D721Med (cell line): ENCODE measurements around the gene ATXN1.

Experiments used
- DNase-seq: peaks from one replicate; pipeline ENCODE4 v3.0.0; 2011; ENCODE audit warnings: low spot score; ENCODE audit not compliant: insufficient read length
- FAIRE-seq: peaks from 2 replicates; lab custom pipeline; 2011; peaks lifted over from hg19 to GRCh38; lab: Jason Lieb, UNC
- TF ChIP-seq, protein P1 (sequence below): IDR thresholded peaks from 2 replicates; pipeline ENCODE4 v1.5.1; 2012; ENCODE audit warnings: mild to moderate bottlenecking, control low read depth; ENCODE audit not compliant: insufficient read depth; ENCODE audit errors: missing control alignments

ATXN1 gene

GRCh38 chr6:16518265-16518664, 243.0 kb downstream of the ATXN1 start:
- TF ChIP-seq, protein P1, sequence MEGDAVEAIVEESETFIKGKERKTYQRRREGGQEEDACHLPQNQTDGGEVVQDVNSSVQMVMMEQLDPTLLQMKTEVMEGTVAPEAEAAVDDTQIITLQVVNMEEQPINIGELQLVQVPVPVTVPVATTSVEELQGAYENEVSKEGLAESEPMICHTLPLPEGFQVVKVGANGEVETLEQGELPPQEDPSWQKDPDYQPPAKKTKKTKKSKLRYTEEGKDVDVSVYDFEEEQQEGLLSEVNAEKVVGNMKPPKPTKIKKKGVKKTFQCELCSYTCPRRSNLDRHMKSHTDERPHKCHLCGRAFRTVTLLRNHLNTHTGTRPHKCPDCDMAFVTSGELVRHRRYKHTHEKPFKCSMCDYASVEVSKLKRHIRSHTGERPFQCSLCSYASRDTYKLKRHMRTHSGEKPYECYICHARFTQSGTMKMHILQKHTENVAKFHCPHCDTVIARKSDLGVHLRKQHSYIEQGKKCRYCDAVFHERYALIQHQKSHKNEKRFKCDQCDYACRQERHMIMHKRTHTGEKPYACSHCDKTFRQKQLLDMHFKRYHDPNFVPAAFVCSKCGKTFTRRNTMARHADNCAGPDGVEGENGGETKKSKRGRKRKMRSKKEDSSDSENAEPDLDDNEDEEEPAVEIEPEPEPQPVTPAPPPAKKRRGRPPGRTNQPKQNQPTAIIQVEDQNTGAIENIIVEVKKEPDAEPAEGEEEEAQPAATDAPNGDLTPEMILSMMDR = no peak
- FAIRE-seq (no peak), DNase-seq (no peak)

DNA sequence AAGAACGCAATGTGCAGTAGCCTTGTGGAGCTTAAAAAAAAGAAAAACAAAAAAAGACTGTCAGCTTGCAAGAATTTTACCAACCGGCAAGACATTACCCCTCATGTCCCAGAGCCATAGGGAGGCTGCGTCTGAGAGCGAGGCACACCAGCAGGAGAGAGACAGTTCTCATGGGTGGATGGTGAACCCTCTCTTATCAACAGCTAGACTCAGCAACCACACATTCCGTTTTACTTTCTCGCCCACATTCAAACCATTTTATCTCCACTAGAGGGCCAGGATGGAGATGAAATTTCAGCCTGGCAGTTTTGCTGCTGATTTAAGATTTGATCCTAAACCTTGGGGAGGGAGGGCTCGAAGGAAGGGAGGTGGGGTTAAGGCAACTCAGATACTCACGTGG, 247.0 kb downstream of the ATXN1 start:
- FAIRE-seq = no peak

DNA sequence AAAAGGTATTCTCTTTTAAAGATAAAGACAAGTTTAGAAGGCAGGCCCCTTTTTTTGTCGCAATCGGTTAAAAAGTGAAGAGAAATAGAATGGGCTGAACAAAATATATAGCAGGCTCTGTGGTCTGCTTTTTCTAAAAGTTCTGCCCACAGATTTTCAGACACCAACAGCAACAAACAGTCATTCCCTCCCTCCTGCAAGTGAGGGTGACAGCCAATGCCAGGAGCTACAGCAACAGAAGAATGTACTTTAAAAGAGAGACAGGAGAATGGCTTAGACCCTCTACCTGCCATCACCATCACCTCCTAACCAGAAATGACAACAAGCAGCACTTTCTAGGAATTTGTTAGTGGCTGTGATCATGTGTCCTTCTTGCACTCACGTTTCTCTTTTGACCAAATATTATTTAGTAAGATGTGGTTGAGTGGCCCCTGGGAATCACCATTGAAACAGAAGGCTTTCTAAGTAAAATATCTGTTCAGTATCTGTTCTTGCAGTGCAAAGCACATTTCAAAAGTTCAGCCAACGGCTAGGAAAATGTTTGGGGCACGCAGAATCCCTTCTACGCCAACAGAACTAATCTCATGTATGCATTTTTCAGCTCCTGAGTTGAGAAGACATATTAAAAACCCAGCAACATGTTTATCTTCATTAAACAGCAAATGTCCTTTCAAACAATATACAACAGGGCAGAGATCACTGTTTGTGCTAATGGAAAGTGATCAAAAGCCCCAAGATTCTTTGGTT, 248.5 kb downstream of the ATXN1 start:
- TF ChIP-seq, protein P1 = no peak
- DNase-seq (no peak), FAIRE-seq (no peak)

More for the DNA sequence above, 247.0 kb downstream of the ATXN1 start:
- TF ChIP-seq, protein P1 = peak; percentile 19
- DNase-seq = no peak

GRCh38 chr6:16511723-16512489, 249.4 kb downstream of the ATXN1 start:
- no peak for FAIRE-seq

GRCh38 chr6:16511040-16511660, 250.1 kb downstream of the ATXN1 start:
- FAIRE-seq (peak; percentile 32), DNase-seq (no peak)
- TF ChIP-seq, protein P1 = peak; percentile 46

More at GRCh38 chr6:16511723-16512489, 249.4 kb downstream of the ATXN1 start:
- DNase-seq = no peak
- TF ChIP-seq, protein P1 = no peak

GRCh38 chr6:16510245-16510644, 251.0 kb downstream of the ATXN1 start:
- no peak for FAIRE-seq
- no peak for DNase-seq
- TF ChIP-seq, protein P1 = no peak
